GM19099 (cell line): ENCODE data around the gene EXOC6B.

Source experiments
- POLR2A ChIP-seq: IDR thresholded peaks from 3 replicates; pipeline ENCODE4 v1.6.1; 2011; ENCODE audit warnings: low read depth; ENCODE audit not compliant: insufficient read length; ENCODE audit errors: extremely low read depth

EXOC6B gene

GRCh38 chr2:72129681-72130340 lies 696.0 kb downstream of the EXOC6B start:
- TF ChIP-seq POLR2A: no peak

GRCh38 chr2:72128843-72129227 lies 697.0 kb downstream of the EXOC6B start:
- no peak for TF ChIP-seq POLR2A

DNA sequence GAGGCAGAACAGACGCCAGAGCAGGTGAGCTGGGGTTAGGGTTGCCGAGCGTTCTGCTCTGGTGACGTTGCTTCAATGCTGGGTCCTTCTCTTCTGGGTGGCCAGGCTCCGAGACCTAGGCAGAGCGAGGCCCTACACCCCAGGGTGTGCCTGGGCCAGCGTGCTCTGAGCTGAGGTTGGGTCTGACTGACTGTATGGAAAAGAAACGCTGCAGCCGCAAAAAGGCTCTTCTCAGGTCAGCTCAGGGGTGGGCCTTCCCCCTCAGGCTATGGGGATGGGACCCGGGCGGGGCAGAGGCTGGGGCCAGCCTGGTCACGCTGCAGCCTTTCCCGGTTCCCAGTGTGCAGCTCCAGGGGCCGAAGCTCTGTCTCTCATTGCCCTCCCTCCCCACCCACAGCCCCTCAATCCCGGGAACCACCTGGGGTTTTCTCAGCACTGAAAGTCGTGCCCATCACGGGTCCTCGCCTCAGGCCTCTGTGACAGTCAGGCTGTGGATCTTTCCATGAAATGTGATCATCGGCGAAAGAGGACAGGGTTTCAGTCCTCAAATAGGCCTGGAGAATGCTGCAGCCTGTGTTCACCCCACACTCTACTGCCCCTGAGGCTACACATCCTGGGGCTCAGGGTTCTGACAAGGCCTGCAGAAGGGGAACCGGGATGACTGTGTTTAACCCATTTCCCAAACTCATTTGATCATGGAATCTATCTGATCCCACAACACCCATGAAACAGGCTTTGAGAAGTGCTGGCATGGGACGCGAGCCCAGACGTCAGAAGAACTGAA lies 697.6 kb downstream of the EXOC6B start:
- TF ChIP-seq POLR2A: no peak

DNA sequence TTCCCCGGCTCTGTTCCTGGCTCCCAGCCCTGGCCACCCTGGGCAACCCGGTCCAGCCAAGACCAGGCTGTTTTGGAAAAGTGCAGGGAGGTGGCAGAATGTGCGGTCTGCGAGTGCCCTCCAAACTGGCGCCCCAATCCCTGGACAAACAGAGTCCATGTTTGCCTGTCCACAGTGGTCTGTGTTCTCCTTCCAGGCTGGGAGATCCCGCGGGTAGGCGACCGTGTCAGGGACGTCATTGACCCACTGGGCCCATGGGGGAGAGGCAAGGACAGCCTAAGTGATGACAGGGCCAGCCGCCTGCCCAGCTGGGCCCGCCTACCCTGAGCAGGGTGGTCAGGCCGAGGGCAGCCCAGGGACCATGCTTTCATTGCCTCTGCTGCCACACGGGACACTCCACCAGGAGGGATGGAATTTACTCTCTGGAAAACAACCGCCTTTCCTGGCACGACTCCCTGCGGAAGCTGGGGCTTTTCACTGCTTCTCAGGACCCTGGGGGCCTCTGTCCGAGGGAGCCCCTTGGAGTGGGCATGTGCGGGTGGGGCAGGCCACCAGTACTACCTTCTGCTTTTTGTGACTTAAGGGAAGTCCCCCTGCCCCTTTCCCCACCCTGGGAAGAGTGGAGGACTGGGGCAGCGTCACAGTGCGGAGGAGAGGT lies 698.3 kb downstream of the EXOC6B start:
- no peak for TF ChIP-seq POLR2A

DNA sequence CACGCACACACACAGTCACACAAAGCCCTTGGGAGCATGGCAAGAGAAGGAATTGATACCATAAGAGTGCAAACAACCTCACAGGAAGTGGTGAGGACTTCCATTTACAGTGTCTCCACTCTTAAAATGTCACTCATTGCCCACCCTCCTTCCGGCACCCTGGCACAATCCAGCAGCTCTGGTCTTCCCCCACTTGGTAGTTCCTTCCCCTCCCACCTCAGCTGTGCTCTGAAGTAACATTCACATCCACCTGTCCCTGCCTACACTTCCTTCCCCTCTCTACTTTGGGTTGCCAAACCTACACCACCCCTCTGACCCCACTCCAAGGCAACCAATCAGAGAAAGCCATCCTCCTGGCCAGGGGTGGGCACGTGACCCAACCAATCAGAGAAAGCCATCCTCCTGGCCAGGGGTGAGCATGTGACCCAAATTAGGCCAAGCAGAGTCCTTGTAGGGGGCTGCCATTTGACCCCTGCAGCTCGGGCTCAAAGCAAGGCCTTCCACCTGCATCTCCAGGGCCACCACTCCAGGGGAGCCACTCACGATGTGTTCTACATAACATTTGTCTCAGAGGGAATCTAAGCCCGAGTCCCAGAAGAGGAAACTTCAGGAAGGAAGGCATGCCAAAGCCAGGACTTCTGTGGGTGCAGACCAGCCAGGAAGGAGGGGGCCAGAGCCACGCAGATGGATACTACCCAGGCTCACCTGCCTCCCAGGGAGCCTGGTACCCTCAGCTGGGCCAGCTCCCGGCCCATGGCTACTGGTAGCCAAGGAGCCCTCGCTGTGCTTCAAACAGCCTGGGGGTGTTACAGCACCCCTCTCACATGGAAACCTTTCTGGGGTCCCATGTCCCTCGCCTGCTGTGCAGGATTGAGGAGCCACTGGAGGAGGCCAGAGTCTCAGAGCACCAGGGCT lies 699.4 kb downstream of the EXOC6B start:
- no peak for TF ChIP-seq POLR2A
